H1 (cell line): ENCODE data around the gene CALCOCO2.

Experiments used
- BACH1 ChIP-seq: IDR thresholded peaks from 2 replicates; pipeline ENCODE4 v1.6.1; 2012; ENCODE audit warnings: low read length, improper control_type of control experiment
- CEBPB ChIP-seq: IDR thresholded peaks from 2 replicates; pipeline ENCODE4 v1.6.1; 2012; ENCODE audit warnings: low read depth, low read length
- EP300 ChIP-seq, 2 experiments: IDR thresholded peaks; 1 replicate in 1 of 2; 2 replicates in 1 of 2; pipeline ENCODE4 v1.6.1; 2011 to 2012; ENCODE audit warnings: low read depth in 2 of 2, low read length in 2 of 2, mild to moderate bottlenecking in 2 of 2, borderline replicate concordance in 1 of 2, inconsistent platforms in 1 of 2, moderate library complexity in 1 of 2
- EZH2 ChIP-seq: fragments of 200-600 bp; sonication (generic); IDR thresholded peaks from 2 replicates; pipeline ENCODE4 v1.7.1; 2012; ENCODE audit warnings: low read depth, mild to moderate bottlenecking, moderate library complexity, low read length, inconsistent platforms; ENCODE audit not compliant: severe bottlenecking
- JUN ChIP-seq: IDR thresholded peaks from 2 replicates; pipeline ENCODE4 v1.6.1; 2011; ENCODE audit warnings: low read depth, mild to moderate bottlenecking, improper control_type of control experiment, low read length
- NRF1 ChIP-seq: IDR thresholded peaks from 2 replicates; pipeline ENCODE4 v1.6.1; 2011; ENCODE audit warnings: mild to moderate bottlenecking, low read depth, low read length, improper control_type of control experiment
- POLR2A ChIP-seq, 2 experiments: IDR thresholded peaks; 1 replicate in 1 of 2; 2 replicates in 1 of 2; pipeline ENCODE4 v1.6.1; 2011; ENCODE audit warnings: low read depth in 2 of 2, low read length in 2 of 2, mild to moderate bottlenecking in 2 of 2; ENCODE audit errors: control extremely low read depth in 1 of 2
- POLR2AphosphoS5 ChIP-seq: IDR thresholded peaks from 2 replicates; pipeline ENCODE4 v1.6.1; 2011; ENCODE audit warnings: low read depth, low read length
- RAD21 ChIP-seq, 2 experiments: IDR thresholded peaks in 1 of 2; conservative IDR thresholded peaks in 1 of 2; 2 replicates each; pipeline ENCODE4 v1.6.1; 2011; ENCODE audit warnings: low read depth in 2 of 2, low read length in 2 of 2, improper control_type of control experiment in 1 of 2, inconsistent platforms in 1 of 2, mild to moderate bottlenecking in 1 of 2, moderate library complexity in 1 of 2
- TCF12 ChIP-seq: IDR thresholded peaks from 2 replicates; pipeline ENCODE4 v1.6.1; 2011; ENCODE audit warnings: low read depth, mild to moderate bottlenecking, low read length
- TF ChIP-seq, protein P1 (sequence below), 3 experiments: IDR thresholded peaks; 1 replicate in 2 of 3; 2 replicates in 1 of 3; pipeline versions ENCODE4 v1.5.1 to v1.6.1; 2011; ENCODE audit warnings: low read length in 3 of 3, mild to moderate bottlenecking in 3 of 3, inconsistent platforms in 2 of 3, low read depth in 1 of 3, moderate library complexity in 1 of 3; ENCODE audit not compliant: insufficient read depth in 1 of 3; ENCODE audit errors: control extremely low read depth in 1 of 3
- TF ChIP-seq, protein P2 (sequence below): IDR thresholded peaks from 2 replicates; pipeline ENCODE4 v1.6.1; 2012; ENCODE audit warnings: inconsistent platforms
- TF ChIP-seq, protein P3 (sequence below): IDR thresholded peaks from 2 replicates; pipeline ENCODE4 v1.6.1; 2012; ENCODE audit warnings: low read length, inconsistent platforms

DNA sequence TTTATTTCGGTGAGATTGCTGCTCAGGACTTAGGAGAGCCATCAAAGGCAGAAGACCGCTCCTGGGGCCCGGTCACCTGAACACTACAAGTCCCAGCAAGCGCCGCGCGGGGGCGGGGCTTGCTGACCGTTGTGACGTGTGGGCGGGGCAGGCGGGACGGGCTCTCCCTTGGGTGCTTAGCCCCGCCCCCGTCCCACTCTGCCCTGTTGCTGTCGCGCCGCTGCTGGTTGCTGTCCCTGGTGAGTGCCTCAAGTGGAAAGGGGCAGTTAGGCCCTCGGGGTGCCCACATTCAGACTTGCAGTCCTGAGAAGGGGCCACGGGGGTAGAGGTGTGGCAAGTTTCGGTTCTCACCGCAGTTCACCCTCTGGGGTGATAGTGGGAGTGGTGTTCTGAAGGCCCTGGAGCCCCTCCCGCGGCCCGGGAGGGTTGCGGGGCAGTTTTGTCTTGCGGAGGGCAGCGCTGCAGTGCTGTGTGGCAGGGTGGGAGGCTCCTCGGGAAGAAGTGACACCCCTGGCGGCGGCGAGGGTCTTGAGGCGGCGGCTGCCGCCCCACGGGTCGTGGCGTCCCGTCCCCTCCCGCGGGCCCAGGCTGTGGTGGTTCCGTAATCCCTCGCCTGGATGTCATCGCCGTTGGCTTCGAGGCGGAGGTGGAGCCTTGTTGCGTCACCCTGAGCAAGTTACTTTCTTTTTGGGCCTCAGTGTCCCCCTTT, at the start of gene CALCOCO2:
- TF ChIP-seq, protein P1, sequence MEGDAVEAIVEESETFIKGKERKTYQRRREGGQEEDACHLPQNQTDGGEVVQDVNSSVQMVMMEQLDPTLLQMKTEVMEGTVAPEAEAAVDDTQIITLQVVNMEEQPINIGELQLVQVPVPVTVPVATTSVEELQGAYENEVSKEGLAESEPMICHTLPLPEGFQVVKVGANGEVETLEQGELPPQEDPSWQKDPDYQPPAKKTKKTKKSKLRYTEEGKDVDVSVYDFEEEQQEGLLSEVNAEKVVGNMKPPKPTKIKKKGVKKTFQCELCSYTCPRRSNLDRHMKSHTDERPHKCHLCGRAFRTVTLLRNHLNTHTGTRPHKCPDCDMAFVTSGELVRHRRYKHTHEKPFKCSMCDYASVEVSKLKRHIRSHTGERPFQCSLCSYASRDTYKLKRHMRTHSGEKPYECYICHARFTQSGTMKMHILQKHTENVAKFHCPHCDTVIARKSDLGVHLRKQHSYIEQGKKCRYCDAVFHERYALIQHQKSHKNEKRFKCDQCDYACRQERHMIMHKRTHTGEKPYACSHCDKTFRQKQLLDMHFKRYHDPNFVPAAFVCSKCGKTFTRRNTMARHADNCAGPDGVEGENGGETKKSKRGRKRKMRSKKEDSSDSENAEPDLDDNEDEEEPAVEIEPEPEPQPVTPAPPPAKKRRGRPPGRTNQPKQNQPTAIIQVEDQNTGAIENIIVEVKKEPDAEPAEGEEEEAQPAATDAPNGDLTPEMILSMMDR (IDR thresholded peaks at IDR 0.05; ENCODE audit: control extremely low read depth in 1 of 3, insufficient read depth in 1 of 3, low read depth in 1 of 3, low read length in 3 of 3), result no peak
- TF ChIP-seq BACH1, result peak; percentile 82
- TF ChIP-seq NRF1, result no peak
- TF ChIP-seq, protein P2, sequence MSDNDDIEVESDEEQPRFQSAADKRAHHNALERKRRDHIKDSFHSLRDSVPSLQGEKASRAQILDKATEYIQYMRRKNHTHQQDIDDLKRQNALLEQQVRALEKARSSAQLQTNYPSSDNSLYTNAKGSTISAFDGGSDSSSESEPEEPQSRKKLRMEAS, result no peak
- no peak for TF ChIP-seq POLR2A (IDR thresholded peaks at IDR 0.05; ENCODE audit: control extremely low read depth in 1 of 2, low read depth in 2 of 2, low read length in 2 of 2)
- TF ChIP-seq CEBPB, result peak; percentile 91
- no peak for TF ChIP-seq EZH2
- TF ChIP-seq EP300 (IDR thresholded peaks at IDR 0.05; ENCODE audit: borderline replicate concordance in 1 of 2, low read depth in 2 of 2, low read length in 2 of 2), result no peak
- no peak for TF ChIP-seq TCF12
- no peak for TF ChIP-seq POLR2AphosphoS5
- no peak for TF ChIP-seq JUN
- TF ChIP-seq RAD21 (IDR thresholded peaks at IDR 0.05 in 1 of 2, conservative IDR thresholded peaks at IDR 0.05 in 1 of 2; ENCODE audit: low read depth in 2 of 2, low read length in 2 of 2), result no peak
- TF ChIP-seq, protein P3, sequence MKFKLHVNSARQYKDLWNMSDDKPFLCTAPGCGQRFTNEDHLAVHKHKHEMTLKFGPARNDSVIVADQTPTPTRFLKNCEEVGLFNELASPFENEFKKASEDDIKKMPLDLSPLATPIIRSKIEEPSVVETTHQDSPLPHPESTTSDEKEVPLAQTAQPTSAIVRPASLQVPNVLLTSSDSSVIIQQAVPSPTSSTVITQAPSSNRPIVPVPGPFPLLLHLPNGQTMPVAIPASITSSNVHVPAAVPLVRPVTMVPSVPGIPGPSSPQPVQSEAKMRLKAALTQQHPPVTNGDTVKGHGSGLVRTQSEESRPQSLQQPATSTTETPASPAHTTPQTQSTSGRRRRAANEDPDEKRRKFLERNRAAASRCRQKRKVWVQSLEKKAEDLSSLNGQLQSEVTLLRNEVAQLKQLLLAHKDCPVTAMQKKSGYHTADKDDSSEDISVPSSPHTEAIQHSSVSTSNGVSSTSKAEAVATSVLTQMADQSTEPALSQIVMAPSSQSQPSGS, result no peak
